K562 (cell line): ENCODE measurements around the gene PRR14. TPM values are rescaled to one million over a fixed set of nuclear protein-coding genes. Genes with fewer than 3 reads are reported as not detected.
A peak's percentile ranks its signal among the peaks of the same experiment; 100 is the strongest.

Experiments
- ATF2 ChIP-seq: sonication (generic); formaldehyde crosslinking; IDR thresholded peaks from 2 replicates; pipeline ENCODE4 v1.8.1; 2022; ENCODE audit warnings: missing genetic modification reagents
- DACH1 ChIP-seq: fragments of 450-650 bp; IDR thresholded peaks from 2 replicates; pipeline ENCODE4 v1.6.1; 2018; ENCODE audit not compliant: partially characterized antibody
- EP400 ChIP-seq: fragments of 450-650 bp; IDR thresholded peaks from 2 replicates; pipeline ENCODE4 v1.6.1; 2017; ENCODE audit warnings: antibody characterized with exemption, mild to moderate bottlenecking, moderate library complexity
- EZH2 ChIP-seq: IDR thresholded peaks from 2 replicates; pipeline ENCODE4 v1.6.1; 2012; ENCODE audit warnings: low read depth, mild to moderate bottlenecking, inconsistent platforms, low read length, borderline replicate concordance
- ILK ChIP-seq: fragments of 450-650 bp; IDR thresholded peaks from 2 replicates; pipeline ENCODE4 v1.6.1; 2016; ENCODE audit warnings: missing genetic modification characterization, low read depth, mild to moderate bottlenecking, missing compliant biosample characterization, moderate library complexity, borderline replicate concordance
- MYC ChIP-seq, 2 experiments: fragments of 250-450 bp in 1 of 2; sonication (Bioruptor Pico) in 1 of 2; IDR thresholded peaks; 2 replicates each; pipeline versions ENCODE4 v1.5.1 to v1.6.1; 2012 to 2021; ENCODE audit warnings: low read depth in 2 of 2, borderline replicate concordance in 1 of 2, improper control_type of control experiment in 1 of 2, low read length in 1 of 2, mild to moderate bottlenecking in 1 of 2, moderate library complexity in 1 of 2
- NFATC3 ChIP-seq: fragments of 450-650 bp; IDR thresholded peaks from 2 replicates; pipeline ENCODE4 v1.6.1; 2017; ENCODE audit warnings: mild to moderate bottlenecking
- RCOR1 ChIP-seq, 2 experiments: IDR thresholded peaks; 2 replicates each; pipeline ENCODE4 v1.6.1; 2012; ENCODE audit warnings: low read depth in 2 of 2, low read length in 2 of 2, borderline replicate concordance in 1 of 2, improper control_type of control experiment in 1 of 2
- RFX7 ChIP-seq: fragments of 250-450 bp; sonication (Bioruptor Pico); IDR thresholded peaks from 2 replicates; pipeline ENCODE4 v1.5.1; 2021; ENCODE audit warnings: mild to moderate bottlenecking
- TAL1 ChIP-seq: fragments of 450-650 bp; IDR thresholded peaks from 2 replicates; pipeline ENCODE4 v1.6.1; 2016; ENCODE audit warnings: mild to moderate bottlenecking
- TSHZ1 ChIP-seq: fragments of 250-450 bp; sonication (Bioruptor Pico); IDR thresholded peaks from 2 replicates; pipeline ENCODE4 v1.4.0; 2020; ENCODE audit warnings: mild to moderate bottlenecking, moderate library complexity
- ZNF311 ChIP-seq: fragments of 250-450 bp; sonication (Bioruptor Pico); IDR thresholded peaks from 2 replicates; pipeline ENCODE4 v1.4.0; 2020; ENCODE audit warnings: mild to moderate bottlenecking, moderate library complexity
- ZNF436 ChIP-seq: fragments of 250-450, 450-650 bp; sonication (Bioruptor Pico); formaldehyde crosslinking; IDR thresholded peaks from 2 replicates; pipeline ENCODE4 v1.7.0; 2020; ENCODE audit warnings: mild to moderate bottlenecking
- ZNF79 ChIP-seq: fragments of 250-450 bp; sonication (Bioruptor Pico); IDR thresholded peaks from 2 replicates; pipeline ENCODE4 v1.4.0; 2020; ENCODE audit warnings: low read depth, mild to moderate bottlenecking, moderate library complexity
- polyA plus RNA-seq, 8 experiments: library from polyadenylated mRNA; depleted of rRNA in 4 of 8; stranded (reverse) in 5 of 8; unstranded in 3 of 8; fragments of >200 nt; fragmentation: Nextera tagmentation in 2 of 8; fragmentation: Illumina TruSeq in 1 of 8; extraction: Ambion mirVana in 2 of 8; extraction: Trizol in 1 of 8; gene quantifications; 2 replicates each; pipeline versions ENCODE4 v1.2.1 to v1.2.3, GENCODE V29; 2011 to 2014; ENCODE audit warnings: inconsistent platforms in 1 of 8, missing spikeins in 1 of 8
- total RNA-seq, 7 experiments: library from RNA; depleted of rRNA in 6 of 7; stranded (reverse); fragments of >200 nt in 6 of 7; fragmentation: Illumina TruSeq in 2 of 7; extraction: Trizol in 2 of 7; gene quantifications; 2 replicates each; pipeline versions ENCODE4 v1.2.1 to v1.2.3, GENCODE V29; 2011 to 2021; ENCODE audit warnings: low replicate concordance in 1 of 7
- TF ChIP-seq, protein P1 (sequence below): fragments of 250-450 bp; sonication (Bioruptor Pico); IDR thresholded peaks from 2 replicates; pipeline ENCODE4 v1.9.0; 2021; ENCODE audit warnings: mild to moderate bottlenecking, inconsistent platforms
- TF ChIP-seq, protein P2 (sequence below): fragments of 250-450 bp; sonication (Bioruptor Pico); IDR thresholded peaks from 2 replicates; pipeline ENCODE4 v1.4.0; 2020; ENCODE audit warnings: mild to moderate bottlenecking, moderate library complexity, borderline replicate concordance

Gene PRR14
- total and polyA plus RNA-seq, 9 of the 15 experiments (the other 6 are each of a cell fraction or from before 2014, with no cell fraction given) = 2.2 to 63.1 (median 11.5) TPM

DNA sequence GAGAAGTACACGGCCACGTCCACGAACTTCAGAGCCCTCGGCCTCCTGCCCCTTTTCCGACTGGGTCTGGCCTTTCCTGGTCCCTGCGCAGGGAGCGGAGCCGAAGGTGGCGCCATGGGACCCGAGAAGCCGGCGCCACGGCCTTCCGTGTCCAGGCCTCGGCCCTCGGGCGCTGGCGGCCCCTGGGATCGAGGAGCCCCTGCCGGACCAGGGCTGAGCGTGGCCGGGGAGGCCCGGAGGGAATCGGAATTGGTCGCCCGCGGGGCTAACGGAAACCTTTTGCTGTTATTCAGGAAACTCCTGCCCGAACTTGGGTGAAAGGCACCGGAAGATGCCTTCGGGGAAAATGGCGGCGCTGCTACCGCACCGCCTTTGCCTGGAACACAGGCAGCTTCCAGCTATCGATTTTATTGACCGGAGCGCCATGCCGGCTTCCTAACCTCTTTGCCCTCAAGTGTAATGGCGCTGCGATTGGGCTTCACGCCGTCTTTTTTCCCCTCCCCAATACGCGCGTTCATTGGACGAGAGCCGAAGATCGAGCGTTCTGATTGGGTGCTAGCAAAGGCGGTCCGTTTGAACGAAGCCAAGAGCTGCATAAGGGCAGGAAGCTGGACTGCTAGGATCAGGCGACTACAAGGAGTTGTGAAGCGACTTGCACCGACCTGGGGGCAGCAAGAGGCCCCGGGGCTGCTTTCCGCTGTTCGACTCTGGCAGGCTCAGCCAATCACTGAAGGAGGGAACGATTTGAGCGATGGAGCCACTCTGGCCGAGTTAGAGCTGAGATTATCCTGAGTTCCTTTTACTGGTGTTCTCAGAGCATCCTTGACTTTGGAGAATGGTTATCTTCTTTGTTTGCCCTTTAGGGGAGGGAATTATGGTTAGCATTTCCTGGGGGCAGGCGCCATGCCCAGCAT lies 40.6 kb upstream of the PRR14 start, which contains the start of gene ZNF689 (continued):
- TF ChIP-seq EP400 (peak; percentile 88), ZNF79 (no peak), DACH1 (no peak), TAL1 (no peak), RCOR1 (IDR thresholded peaks at IDR 0.05; ENCODE audit: borderline replicate concordance in 1 of 2, low read depth in 2 of 2, low read length in 2 of 2) (0 out of 4 replicates have a peak, but pooled peaks of 1 of the 2 experiments have one; percentile 34), TSHZ1 (CRISPR knock-in tag) (no peak), RFX7 (no peak), NFATC3 (no peak), ILK (tag) (no peak), ZNF311 (CRISPR knock-in tag) (no peak), MYC (IDR thresholded peaks at IDR 0.05; ENCODE audit: low read depth, low read length) (peak; percentile 68; the same call in 1 of the 2 replicates), MYC (CRISPR knock-in tag; IDR thresholded peaks at IDR 0.05; ENCODE audit: borderline replicate concordance, low read depth) (no peak), ATF2 (CRISPR knock-in tag) (no peak), ZNF436 (CRISPR knock-in tag) (no peak), EZH2 (no peak)
- TF ChIP-seq, protein P1, sequence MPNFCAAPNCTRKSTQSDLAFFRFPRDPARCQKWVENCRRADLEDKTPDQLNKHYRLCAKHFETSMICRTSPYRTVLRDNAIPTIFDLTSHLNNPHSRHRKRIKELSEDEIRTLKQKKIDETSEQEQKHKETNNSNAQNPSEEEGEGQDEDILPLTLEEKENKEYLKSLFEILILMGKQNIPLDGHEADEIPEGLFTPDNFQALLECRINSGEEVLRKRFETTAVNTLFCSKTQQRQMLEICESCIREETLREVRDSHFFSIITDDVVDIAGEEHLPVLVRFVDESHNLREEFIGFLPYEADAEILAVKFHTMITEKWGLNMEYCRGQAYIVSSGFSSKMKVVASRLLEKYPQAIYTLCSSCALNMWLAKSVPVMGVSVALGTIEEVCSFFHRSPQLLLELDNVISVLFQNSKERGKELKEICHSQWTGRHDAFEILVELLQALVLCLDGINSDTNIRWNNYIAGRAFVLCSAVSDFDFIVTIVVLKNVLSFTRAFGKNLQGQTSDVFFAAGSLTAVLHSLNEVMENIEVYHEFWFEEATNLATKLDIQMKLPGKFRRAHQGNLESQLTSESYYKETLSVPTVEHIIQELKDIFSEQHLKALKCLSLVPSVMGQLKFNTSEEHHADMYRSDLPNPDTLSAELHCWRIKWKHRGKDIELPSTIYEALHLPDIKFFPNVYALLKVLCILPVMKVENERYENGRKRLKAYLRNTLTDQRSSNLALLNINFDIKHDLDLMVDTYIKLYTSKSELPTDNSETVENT (CRISPR knock-in tag) = no peak
- TF ChIP-seq, protein P2, sequence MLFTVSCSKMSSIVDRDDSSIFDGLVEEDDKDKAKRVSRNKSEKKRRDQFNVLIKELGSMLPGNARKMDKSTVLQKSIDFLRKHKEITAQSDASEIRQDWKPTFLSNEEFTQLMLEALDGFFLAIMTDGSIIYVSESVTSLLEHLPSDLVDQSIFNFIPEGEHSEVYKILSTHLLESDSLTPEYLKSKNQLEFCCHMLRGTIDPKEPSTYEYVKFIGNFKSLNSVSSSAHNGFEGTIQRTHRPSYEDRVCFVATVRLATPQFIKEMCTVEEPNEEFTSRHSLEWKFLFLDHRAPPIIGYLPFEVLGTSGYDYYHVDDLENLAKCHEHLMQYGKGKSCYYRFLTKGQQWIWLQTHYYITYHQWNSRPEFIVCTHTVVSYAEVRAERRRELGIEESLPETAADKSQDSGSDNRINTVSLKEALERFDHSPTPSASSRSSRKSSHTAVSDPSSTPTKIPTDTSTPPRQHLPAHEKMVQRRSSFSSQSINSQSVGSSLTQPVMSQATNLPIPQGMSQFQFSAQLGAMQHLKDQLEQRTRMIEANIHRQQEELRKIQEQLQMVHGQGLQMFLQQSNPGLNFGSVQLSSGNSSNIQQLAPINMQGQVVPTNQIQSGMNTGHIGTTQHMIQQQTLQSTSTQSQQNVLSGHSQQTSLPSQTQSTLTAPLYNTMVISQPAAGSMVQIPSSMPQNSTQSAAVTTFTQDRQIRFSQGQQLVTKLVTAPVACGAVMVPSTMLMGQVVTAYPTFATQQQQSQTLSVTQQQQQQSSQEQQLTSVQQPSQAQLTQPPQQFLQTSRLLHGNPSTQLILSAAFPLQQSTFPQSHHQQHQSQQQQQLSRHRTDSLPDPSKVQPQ = no peak
